Right lobe of liver (tissue), 6 donors: ENCODE data around the gene MEGF10. TPM values are rescaled to one million over a fixed set of nuclear protein-coding genes. Genes with fewer than 3 reads are reported as not detected.

ENCODE experiments used
- ATAC-seq, 4 donors: fragments of 200-7000 bp; cut with Tn5 transposase; one replicate each; pipeline ENCODE4 v1.9.1; 2020; ENCODE audit warnings: mild to moderate bottlenecking in 4 of 4, moderate library complexity in 4 of 4
- DNase-seq, 3 donors: peaks; one replicate each; pipeline ENCODE4 v3.0.0-alpha.2; 2020
- H3K27ac ChIP-seq, 3 donors: fragments of 200-600 bp; one replicate each; pipeline ENCODE4 v1.8.0; 2022
- H3K27me3 ChIP-seq, 2 donors: fragments of 200-600 bp; one replicate each; pipeline ENCODE4 v1.8.0; 2022
- H3K36me3 ChIP-seq, 4 donors: fragments of 200-600 bp; sonication (generic) in 1 of 4; one replicate each; pipeline versions ENCODE4 v1.5.1 to v1.8.0; 2017 to 2022; ENCODE audit warnings: control low read depth in 1 of 4
- H3K4me1 ChIP-seq, 4 donors: fragments of 200-600 bp; sonication (generic) in 1 of 4; one replicate each; pipeline versions ENCODE4 v1.5.1 to v1.8.0; 2017 to 2022; ENCODE audit warnings: control low read depth in 1 of 4
- H3K4me3 ChIP-seq, 3 donors: fragments of 200-600 bp; one replicate each; pipeline ENCODE4 v1.8.0; 2022
- H3K9me3 ChIP-seq, 4 donors: fragments of 200-600 bp; sonication (generic) in 1 of 4; one replicate each; pipeline versions ENCODE4 v1.5.1 to v1.8.0; 2017 to 2022; ENCODE audit warnings: control low read depth in 1 of 4
- POLR2A ChIP-seq: fragments of 450-650 bp; IDR thresholded peaks from one replicate; pipeline ENCODE4 v1.6.1; 2017; ENCODE audit warnings: antibody characterized with exemption, mild to moderate bottlenecking
- WGBS: methylation state at CpG from one replicate; pipeline ENCODE4 v1.1.6; 2018; ENCODE audit warnings: low coverage, low lambda C conversion rate; ENCODE audit not compliant: insufficient coverage; ENCODE audit errors: missing lambda C conversion rate; 5-methylcytosine and 5-hydroxymethylcytosine counted together
- intact Hi-C, 2 donors: fragments of 100-400 bp; cut with DNase I; formaldehyde crosslinking; loops; one replicate each; pipeline versions ENCODE4 v1.11.2 to v1.14.1; 2022
- total RNA-seq, 6 experiments: library from RNA; depleted of rRNA in 2 of 6; stranded (reverse); fragments of >200 nt in 2 of 6; fragmentation: NEBNext Ultra II Directional in 3 of 6; extraction: Animal tissue kit (Norgen Biotek cat#: 25700) in 3 of 6; gene quantifications; one replicate each; pipeline versions ENCODE4 v1.1.0 to v1.2.4, GENCODE V29; 2016 to 2023
- TF ChIP-seq, protein P1 (sequence below), 4 donors: fragments of 200-600 bp in 3 of 4; fragments of 450-650 bp in 1 of 4; IDR thresholded peaks; one replicate each; pipeline versions ENCODE4 v1.5.1 to v1.8.0; 2016 to 2022; ENCODE audit warnings: antibody characterized with exemption in 4 of 4, mild to moderate bottlenecking in 2 of 4
- donor health status: DM: no; HTN: yes; CAD: no.
- donor health status: DM: no; HTN: no; CAD: no.
- donor health status: DM: no; HTN: no; CAD: no.
- donor health status: DM: no; HTN: yes; CAD: no.
- donor health status: DM: no; HTN: yes; CAD: no.

MEGF10 gene
- total RNA-seq, 6 experiments from 2014 or later, result 0.42 to 1.4 (median 0.75) TPM

DNA sequence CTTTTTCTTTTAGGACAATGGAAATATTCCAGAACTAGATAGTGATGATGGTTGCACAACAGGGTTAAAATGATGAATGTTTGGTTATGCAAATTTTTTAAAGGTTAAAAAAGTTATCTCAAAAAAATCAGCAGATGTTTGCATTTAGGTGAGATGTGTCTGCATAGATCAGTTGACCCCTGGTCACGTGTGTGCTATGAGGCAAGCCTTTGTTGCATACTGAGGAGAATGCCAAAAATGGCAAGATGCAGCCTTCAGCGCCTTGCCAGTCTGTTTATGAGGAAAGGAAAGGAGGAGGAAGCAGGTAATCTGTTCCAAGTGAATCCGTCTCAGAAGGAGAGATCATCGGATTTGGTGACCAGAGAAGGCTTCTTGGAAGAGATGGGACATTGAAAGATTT lies 11.9 kb downstream of the MEGF10 start:
- Histone ChIP-seq H3K9me3 (no peaks in the 10 kb centered on the region), H3K27me3 (no peaks in the 10 kb centered on the region), H3K36me3 (no peaks in the 10 kb centered on the region), H3K4me1 (peaks cover 0 to 4% (median 0%) of the 10 kb centered on the region in 4 donors), H3K27ac (no peak overlapping the region), H3K4me3 (no peak overlapping the region)
- no peak for TF ChIP-seq POLR2A
- TF ChIP-seq, protein P1, sequence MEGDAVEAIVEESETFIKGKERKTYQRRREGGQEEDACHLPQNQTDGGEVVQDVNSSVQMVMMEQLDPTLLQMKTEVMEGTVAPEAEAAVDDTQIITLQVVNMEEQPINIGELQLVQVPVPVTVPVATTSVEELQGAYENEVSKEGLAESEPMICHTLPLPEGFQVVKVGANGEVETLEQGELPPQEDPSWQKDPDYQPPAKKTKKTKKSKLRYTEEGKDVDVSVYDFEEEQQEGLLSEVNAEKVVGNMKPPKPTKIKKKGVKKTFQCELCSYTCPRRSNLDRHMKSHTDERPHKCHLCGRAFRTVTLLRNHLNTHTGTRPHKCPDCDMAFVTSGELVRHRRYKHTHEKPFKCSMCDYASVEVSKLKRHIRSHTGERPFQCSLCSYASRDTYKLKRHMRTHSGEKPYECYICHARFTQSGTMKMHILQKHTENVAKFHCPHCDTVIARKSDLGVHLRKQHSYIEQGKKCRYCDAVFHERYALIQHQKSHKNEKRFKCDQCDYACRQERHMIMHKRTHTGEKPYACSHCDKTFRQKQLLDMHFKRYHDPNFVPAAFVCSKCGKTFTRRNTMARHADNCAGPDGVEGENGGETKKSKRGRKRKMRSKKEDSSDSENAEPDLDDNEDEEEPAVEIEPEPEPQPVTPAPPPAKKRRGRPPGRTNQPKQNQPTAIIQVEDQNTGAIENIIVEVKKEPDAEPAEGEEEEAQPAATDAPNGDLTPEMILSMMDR (IDR thresholded peaks at IDR 0.05), result no peak
- ATAC-seq (peak in 2 of 4 donors; percentile 27 to 65), DNase-seq (peak in 1 of 3 donors; percentile 54)
- 58% methylated on average over 4 of the region's 4 CpGs for WGBS
- intact Hi-C loops, result no loop called here

DNA sequence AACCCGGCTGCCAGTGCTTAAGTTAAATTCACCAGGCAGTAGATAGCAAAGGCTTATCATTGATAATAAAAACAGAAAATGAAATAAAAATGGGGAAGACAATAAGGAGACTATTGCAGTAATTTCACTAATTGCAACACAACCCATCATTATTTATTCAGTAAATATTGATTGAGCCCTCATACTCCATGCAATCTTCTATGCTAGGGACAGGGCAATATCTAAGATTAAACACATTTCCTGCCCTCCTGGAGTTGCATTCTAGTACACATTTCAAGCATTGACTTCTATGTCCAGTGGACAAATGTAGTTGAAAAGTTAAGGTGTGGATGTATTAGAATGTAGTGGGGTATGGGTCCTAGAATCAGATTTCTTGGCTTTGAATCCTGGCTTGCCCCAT lies 12.8 kb downstream of the MEGF10 start:
- ATAC-seq, result peak in 3 of 4 donors; percentile 67 to 84 (median 72)
- H3K4me3 ChIP-seq, result no peak overlapping the region
- intact Hi-C loops, result no loop called here

DNA sequence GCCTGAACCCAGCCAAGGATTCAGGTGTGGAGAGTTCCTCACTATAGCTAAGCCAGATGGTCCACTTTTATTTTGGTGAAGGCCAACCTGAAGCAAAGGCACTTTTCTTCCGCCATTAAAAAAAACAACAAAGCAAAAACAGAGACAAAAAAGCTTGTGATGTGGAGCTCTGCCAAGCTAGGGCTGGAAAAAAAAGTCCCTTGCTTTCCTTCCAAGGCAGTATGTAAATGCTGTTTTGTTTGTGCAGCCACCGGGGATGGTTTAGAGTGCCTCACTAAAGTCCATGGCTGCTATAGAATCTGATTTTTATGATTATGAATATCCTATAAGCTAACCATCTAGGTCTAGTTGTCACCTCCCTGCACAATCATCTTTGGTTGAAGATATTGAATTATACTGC lies 14.9 kb downstream of the MEGF10 start:
- no peak for ATAC-seq
- Histone ChIP-seq H3K4me3 (no peak overlapping the region), H3K4me1 (peaks cover 0 to 4% (median 0%) of the 10 kb centered on the region in 4 donors), H3K27ac (no peak overlapping the region), H3K27me3 (no peaks in the 10 kb centered on the region), H3K36me3 (no peaks in the 10 kb centered on the region), H3K9me3 (no peaks in the 10 kb centered on the region)
- no peak for DNase-seq
- WGBS, result 25% methylated on average over 2 of the region's 2 CpGs
- no peak for TF ChIP-seq POLR2A
- TF ChIP-seq, protein P1 (IDR thresholded peaks at IDR 0.05), result no peak
- intact Hi-C loops, result no loop called here

More for the DNA sequence above, 12.8 kb downstream of the MEGF10 start:
- peaks cover 0 to 4% (median 0%) of the 10 kb centered on the region in 4 donors for H3K4me1 ChIP-seq
- H3K27me3 ChIP-seq, result no peaks in the 10 kb centered on the region
- no peak for TF ChIP-seq POLR2A
- TF ChIP-seq, protein P1 (IDR thresholded peaks at IDR 0.05), result no peak
- DNase-seq, result no peak
- no peaks in the 10 kb centered on the region for H3K36me3 ChIP-seq
- WGBS, result 71% methylated on average over 1 of the region's 1 CpG
- no peaks in the 10 kb centered on the region for H3K9me3 ChIP-seq
- no peak overlapping the region for H3K27ac ChIP-seq

GRCh38 chr5:127306036-127306435 lies 15.4 kb downstream of the MEGF10 start:
- ATAC-seq (no peak), DNase-seq (no peak)
- intact Hi-C loops, result no loop called here
- no peak overlapping the region for H3K4me3 ChIP-seq
- H3K36me3 ChIP-seq, result no peaks in the 10 kb centered on the region
- no peak for TF ChIP-seq POLR2A
- TF ChIP-seq, protein P1 (IDR thresholded peaks at IDR 0.05), result no peak
- H3K27me3 ChIP-seq, result no peaks in the 10 kb centered on the region
- 72% methylated on average over 3 of the region's 3 CpGs for WGBS
- no peaks in the 10 kb centered on the region for H3K9me3 ChIP-seq
- no peak overlapping the region for H3K27ac ChIP-seq
- peaks cover 0 to 4% (median 0%) of the 10 kb centered on the region in 4 donors for H3K4me1 ChIP-seq

- H3K27ac ChIP-seq, result no peak overlapping the region
- intact Hi-C loops, result no loop called here
- no peaks in the 10 kb centered on the region for H3K36me3 ChIP-seq
- H3K27me3 ChIP-seq, result no peaks in the 10 kb centered on the region
- DNase-seq (no peak), ATAC-seq (no peak)
- 85% methylated on average over 6 of the region's 8 CpGs for WGBS
- H3K4me1 ChIP-seq, result peaks cover 0 to 4% (median 0%) of the 10 kb centered on the region in 4 donors
- H3K9me3 ChIP-seq, result no peaks in the 10 kb centered on the region
- H3K4me3 ChIP-seq, result no peak overlapping the region
- no peak for TF ChIP-seq POLR2A
- TF ChIP-seq, protein P1 (IDR thresholded peaks at IDR 0.05), result no peak
Observed at GRCh38 chr5:127306647-127307046, 16.1 kb downstream of the MEGF10 start.
